ENCODE data around the gene GJD4. TPM values are rescaled to one million over a fixed set of nuclear protein-coding genes. Genes with fewer than 3 reads are reported as not detected.

Gene GJD4
- total RNA-seq, 1 donor from 2014 or later: not detected

DNA sequence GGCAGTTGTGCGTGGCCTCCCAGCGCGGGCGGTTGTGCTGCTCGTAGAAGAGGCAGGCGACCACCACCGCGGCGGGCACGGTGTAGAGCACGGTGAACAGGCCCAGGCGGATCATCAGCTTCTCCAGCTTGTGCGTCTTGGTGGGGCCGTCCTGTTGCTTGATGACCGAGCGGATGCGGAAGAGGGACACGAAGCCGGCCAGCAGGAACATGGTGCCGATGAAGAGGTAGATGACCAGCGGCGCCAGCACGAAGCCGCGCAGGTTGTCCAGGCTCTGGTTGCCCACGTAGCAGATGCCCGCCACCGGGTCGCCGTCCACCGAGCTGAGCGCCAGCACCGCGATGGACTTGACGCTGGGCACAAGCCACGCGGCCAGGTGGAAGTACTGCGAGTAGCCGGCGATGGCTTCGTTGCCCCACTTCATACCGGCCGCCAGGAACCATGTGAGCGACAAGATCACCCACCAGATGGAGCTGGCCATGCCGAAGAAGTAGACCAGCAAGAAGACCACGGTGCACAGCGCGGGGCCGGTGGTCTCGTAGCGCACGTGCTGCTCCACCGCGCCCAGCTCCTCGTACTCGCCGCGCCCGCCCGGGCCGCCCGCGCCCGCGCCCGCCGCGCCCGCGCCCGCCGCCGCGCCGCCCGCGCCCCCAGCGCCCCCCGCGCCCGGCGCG, 34.7 kb downstream of the GJD4 start:
- no peaks in the 10 kb centered on the region for H3K9me3 ChIP-seq
- DNase-seq: peak; percentile 62
- peaks cover 47% of the 10 kb centered on the region for H3K4me1 ChIP-seq
- TF ChIP-seq, protein P1, sequence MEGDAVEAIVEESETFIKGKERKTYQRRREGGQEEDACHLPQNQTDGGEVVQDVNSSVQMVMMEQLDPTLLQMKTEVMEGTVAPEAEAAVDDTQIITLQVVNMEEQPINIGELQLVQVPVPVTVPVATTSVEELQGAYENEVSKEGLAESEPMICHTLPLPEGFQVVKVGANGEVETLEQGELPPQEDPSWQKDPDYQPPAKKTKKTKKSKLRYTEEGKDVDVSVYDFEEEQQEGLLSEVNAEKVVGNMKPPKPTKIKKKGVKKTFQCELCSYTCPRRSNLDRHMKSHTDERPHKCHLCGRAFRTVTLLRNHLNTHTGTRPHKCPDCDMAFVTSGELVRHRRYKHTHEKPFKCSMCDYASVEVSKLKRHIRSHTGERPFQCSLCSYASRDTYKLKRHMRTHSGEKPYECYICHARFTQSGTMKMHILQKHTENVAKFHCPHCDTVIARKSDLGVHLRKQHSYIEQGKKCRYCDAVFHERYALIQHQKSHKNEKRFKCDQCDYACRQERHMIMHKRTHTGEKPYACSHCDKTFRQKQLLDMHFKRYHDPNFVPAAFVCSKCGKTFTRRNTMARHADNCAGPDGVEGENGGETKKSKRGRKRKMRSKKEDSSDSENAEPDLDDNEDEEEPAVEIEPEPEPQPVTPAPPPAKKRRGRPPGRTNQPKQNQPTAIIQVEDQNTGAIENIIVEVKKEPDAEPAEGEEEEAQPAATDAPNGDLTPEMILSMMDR (IDR thresholded peaks at IDR 0.05): no peak
- H3K36me3 ChIP-seq: no peaks in the 10 kb centered on the region
- H3K27ac ChIP-seq: peak overlapping the region; percentile 65
- H3K4me3 ChIP-seq: peak overlapping the region; percentile 59
- intact Hi-C loops (cut with DNase I): no loop called here
- no peak for ATAC-seq
- peaks cover 15% of the 10 kb centered on the region for H3K27me3 ChIP-seq (ENCODE audit: low read depth)

DNA sequence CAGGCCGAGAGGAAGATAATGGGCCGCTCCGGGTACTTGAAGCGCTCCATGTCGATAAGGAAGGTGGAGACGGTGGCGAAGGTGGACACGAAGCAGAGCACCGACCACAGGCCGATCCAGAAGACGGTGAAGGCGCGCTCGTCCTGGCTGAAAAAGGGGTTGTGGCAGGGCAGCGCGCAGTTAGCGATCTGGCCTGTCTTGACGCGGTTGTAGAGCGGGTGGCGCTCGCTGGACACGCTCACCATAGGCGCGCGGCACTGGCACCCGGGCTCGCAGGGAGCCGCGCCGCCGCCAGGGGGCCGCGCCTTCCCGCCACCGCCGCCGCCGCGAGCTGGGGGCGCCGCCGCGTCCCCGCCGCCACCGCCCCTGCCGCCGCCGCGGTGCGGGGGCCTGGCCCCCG, 35.3 kb downstream of the GJD4 start:
- peak overlapping the region; percentile 59 for H3K4me3 ChIP-seq
- no peaks in the 10 kb centered on the region for H3K9me3 ChIP-seq
- no peaks in the 10 kb centered on the region for H3K36me3 ChIP-seq
- peak overlapping the region; percentile 65 for H3K27ac ChIP-seq
- TF ChIP-seq, protein P1 (IDR thresholded peaks at IDR 0.05): peak; percentile 34
- peak; percentile 5 to 40 for ATAC-seq
- H3K4me1 ChIP-seq: peaks cover 47% of the 10 kb centered on the region
- intact Hi-C loops (cut with DNase I): no loop called here
- peaks cover 15% of the 10 kb centered on the region for H3K27me3 ChIP-seq (ENCODE audit: low read depth)
- peak; percentile 82 for DNase-seq

DNA sequence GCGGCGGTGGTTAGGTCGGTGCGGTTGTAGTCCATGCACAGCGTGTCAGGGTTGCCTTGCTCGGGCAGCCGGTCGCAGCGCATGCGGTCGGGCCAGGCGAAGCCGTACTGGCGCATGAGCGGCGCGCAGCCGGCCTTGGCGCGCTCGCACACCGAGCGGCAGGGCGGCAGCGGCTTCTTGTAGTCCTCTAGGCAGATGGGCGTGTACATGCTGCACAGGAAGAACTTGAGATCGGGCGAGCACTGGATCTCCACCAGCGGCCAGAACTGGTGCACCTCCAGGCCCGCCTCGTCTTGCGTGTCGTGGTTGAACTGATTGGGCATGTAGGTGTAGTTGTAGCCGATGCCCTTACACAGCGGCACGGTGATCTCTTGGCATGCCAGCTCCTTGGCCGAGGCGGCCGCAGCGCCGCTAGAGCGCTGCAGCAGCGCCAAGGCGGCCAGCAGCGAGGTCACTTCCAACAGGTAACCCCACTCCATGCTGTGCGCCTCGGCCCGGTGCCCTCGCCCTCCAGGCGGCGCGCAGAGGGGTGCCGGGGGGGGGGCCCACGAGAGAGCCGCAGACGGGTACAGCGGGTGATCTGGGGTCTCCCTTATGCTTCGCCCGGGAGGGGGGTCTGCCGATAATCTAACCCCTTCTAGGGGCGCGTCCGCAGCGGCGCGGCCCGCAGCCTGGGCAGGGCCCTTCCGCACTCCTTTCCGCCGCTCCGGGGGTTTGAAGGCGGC, 36.0 kb downstream of the GJD4 start:
- Histone ChIP-seq H3K4me3 (peak overlapping the region; percentile 76), H3K4me1 (peaks cover 43% of the 10 kb centered on the region), H3K36me3 (no peaks in the 10 kb centered on the region), H3K27ac (peak overlapping the region; percentile 88), H3K27me3 (ENCODE audit: low read depth) (peaks cover 15% of the 10 kb centered on the region), H3K9me3 (no peaks in the 10 kb centered on the region)
- ATAC-seq (peak; percentile 42 to 59), DNase-seq (peak; percentile 78)
- intact Hi-C loops (cut with DNase I): no loop called here
- TF ChIP-seq, protein P1 (IDR thresholded peaks at IDR 0.05): peak; percentile 3

DNA sequence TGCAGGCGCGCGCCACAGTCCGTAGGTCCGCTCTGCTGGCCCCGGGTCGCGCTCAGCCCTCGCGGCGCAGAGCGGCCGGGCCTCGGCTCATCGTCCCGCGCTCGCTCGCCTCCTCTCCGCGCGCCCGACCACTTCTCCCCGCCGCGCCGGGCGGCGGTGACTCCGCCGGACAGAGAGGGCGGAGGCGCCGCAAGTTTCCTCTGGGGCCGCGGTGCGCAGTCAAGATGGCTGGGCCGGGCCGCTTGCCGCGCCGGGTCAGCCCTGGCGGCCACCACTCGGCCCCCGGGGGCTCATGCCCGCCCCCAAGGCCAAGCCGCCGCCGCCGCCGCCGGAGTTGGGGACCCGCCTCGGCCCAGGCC, 36.5 kb downstream of the GJD4 start:
- TF ChIP-seq, protein P1 (IDR thresholded peaks at IDR 0.05): no peak
- Histone ChIP-seq H3K36me3 (no peaks in the 10 kb centered on the region), H3K27ac (peak overlapping the region; percentile 88), H3K9me3 (no peaks in the 10 kb centered on the region), H3K4me3 (peak overlapping the region; percentile 76), H3K4me1 (peaks cover 39% of the 10 kb centered on the region), H3K27me3 (ENCODE audit: low read depth) (peaks cover 15% of the 10 kb centered on the region)
- DNase-seq (no peak), ATAC-seq (peak; percentile 52 to 54)
- intact Hi-C loops (cut with DNase I): no loop called here

DNA sequence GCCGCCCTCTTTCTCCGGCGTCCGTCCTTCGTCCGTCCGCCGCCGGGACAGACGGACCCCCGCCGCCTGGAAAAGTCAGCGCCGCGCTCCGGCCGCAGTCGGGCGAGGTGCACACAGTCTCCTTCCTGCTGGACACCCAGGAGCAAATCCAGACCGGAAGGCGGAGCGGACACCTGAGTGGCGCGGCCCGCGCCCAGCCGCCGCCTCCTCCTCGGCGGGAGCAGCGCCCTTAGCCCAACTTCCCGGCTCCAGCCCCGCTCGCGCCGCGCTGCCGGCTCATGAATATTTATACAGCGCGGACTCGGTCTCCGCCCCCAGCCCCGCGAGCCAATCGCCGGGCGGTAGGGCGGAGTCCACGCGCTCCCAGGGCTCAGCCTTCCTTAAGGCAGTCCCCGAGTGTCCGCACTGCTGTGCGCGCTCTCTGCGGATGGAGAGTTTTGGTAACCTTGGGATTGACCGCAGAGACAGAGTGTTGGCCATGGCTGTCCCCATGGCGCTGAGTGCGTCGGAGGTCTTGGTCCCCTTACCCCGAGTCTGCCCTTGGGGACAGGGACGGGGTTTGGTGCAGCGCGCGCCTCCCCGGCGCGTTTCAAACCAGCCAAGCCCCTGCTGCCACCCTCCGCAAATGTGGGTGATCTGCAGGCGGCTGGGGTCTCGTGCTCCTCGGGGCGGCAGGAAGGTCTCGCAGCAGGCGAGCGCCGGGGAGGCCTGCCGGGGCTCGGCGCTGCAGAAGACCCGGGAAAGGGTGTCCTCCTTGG, 37.1 kb downstream of the GJD4 start, which contains the start of gene FZD8:
TSS of gene FZD8 (minus strand) at position 262 of the 758 bp plus-strand sequence. CDS start 867 bp downstream, outside the sequence.
- Histone ChIP-seq H3K4me3 (peak within 1 kb of the TSS; percentile 76), H3K27me3 (ENCODE audit: low read depth) (peaks cover 15% of the 10 kb centered on the region), H3K4me1 (peaks cover 34% of the 10 kb centered on the region), H3K27ac (peak within 1 kb of the TSS; percentile 88), H3K36me3 (no peaks in the 10 kb centered on the region), H3K9me3 (no peaks in the 10 kb centered on the region)
- intact Hi-C loops (cut with DNase I): no loop called here
- ATAC-seq: peak; percentile 95 to 96
- TF ChIP-seq, protein P1 (IDR thresholded peaks at IDR 0.05): peak; percentile 23
- DNase-seq: peak; percentile 93

Measured in lower lobe of right lung (tissue), 2 donors.